HG02885 (cell line): Measurements from ENCODE around the gene S100A14.

Experiments used
- ATAC-seq: cut with Tn5 transposase; IDR thresholded peaks from one replicate; pipeline ENCODE4 v1.9.1; 2021; ENCODE audit warnings: mild to moderate bottlenecking; ENCODE audit not compliant: unreplicated experiment, poor library complexity

Gene S100A14

DNA sequence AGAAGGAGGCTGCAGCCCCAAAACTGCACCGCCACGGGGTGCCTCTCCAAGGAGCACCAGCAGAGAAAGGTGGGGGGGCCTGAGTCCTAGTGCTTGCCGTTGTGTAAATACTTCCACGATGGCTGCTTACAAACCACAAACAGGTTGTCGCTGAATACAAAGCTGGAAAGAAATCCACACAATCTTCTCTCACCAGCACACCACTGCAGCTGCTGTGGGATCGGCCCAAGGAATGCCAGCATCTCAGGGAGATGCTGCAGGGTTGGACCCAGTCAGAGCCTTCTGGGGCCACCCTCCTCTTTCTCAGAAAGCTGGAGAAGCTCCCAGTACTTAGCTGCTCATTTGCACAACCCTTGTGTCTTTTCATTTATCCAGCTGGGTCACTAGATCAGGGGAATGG is 3.0 kb upstream of the S100A14 start:
- ATAC-seq, result no peak

DNA sequence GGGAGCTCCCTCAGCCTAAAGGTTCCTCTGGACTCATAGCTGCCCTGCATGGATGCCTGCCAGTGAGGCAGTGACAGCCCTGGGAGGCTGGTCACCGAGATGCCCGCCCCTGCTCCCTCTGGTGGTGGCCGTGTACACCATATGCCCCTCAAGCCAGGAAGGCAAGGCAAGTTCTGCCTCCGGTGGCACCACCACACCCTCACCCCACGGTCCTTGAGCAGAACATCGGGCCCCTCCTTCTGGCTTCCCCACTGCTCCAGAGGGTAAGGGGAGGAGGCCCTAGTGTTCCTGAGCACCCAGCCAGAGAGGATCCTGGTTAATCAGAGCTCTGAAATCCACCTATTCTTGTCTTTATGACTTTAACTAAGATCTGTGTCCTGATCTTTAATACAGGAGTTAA is 1.5 kb upstream of the S100A14 start:
- peak; percentile 52 for ATAC-seq

- no peak for ATAC-seq
Observed at GRCh38 chr1:153616917-153617311, 789 bp upstream of the S100A14 start.

DNA sequence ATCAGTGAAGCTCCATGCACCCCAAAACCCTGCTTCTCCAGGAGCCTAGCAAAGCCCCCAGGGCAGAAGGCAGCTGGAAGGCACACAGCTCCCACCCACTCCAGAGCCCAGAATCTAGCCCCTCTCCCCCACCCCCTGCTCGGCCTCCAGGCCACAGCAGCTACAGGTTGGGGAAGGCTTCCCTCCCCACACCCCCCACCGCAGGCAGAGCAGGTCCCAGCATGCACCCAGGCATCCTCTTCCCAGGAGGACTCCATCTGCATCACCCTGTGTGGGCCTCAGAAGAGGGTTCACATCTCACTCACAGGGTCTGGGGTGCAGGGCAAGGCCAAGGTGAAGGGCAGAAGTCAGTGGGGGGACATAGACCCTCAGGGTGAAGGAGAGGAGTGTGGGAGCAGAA is 719 bp downstream of the S100A14 start:
- ATAC-seq, result no peak

- no peak for ATAC-seq
Observed at GRCh38 chr1:153614906-153615305, 1.2 kb downstream of the S100A14 start.

- no peak for ATAC-seq
Observed at GRCh38 chr1:153614189-153614900, 1.8 kb downstream of the S100A14 start.

GRCh38 chr1:153613406-153613805 is 2.7 kb downstream of the S100A14 start:
- ATAC-seq, result no peak

GRCh38 chr1:153612755-153613331 is 3.3 kb downstream of the S100A14 start, which contains the start of gene S100A16:
Gene S100A16 (minus strand): TSS chr1:153613137. CDS start chr1:153608151, 4,986 bp downstream.
- no peak for ATAC-seq

- no peak for ATAC-seq
Observed at GRCh38 chr1:153612111-153612754, 3.9 kb downstream of the S100A14 start.

- no peak for ATAC-seq
Observed at GRCh38 chr1:153611356-153611755, 4.8 kb downstream of the S100A14 start.

- no peak for ATAC-seq
Observed at GRCh38 chr1:153610811-153611301, 5.3 kb downstream of the S100A14 start.

- no peak for ATAC-seq
Observed at GRCh38 chr1:153610334-153610733, 5.8 kb downstream of the S100A14 start.

DNA sequence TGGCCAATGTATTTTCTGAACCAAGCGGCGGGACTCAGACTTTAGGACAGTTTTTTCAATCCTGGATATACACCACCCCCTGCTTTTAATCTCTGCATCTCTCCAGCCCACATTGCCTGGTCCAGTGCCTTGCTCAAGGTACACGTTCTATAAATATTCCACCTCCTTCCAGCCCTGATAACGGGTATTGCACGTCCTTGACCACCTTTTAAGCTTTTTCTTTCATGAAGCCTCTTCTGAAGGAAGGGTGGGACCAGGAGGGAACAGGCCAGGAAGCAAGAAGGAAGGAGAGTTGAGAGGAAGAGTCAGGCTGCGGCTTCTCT is 6.6 kb downstream of the S100A14 start:
- no peak for ATAC-seq

DNA sequence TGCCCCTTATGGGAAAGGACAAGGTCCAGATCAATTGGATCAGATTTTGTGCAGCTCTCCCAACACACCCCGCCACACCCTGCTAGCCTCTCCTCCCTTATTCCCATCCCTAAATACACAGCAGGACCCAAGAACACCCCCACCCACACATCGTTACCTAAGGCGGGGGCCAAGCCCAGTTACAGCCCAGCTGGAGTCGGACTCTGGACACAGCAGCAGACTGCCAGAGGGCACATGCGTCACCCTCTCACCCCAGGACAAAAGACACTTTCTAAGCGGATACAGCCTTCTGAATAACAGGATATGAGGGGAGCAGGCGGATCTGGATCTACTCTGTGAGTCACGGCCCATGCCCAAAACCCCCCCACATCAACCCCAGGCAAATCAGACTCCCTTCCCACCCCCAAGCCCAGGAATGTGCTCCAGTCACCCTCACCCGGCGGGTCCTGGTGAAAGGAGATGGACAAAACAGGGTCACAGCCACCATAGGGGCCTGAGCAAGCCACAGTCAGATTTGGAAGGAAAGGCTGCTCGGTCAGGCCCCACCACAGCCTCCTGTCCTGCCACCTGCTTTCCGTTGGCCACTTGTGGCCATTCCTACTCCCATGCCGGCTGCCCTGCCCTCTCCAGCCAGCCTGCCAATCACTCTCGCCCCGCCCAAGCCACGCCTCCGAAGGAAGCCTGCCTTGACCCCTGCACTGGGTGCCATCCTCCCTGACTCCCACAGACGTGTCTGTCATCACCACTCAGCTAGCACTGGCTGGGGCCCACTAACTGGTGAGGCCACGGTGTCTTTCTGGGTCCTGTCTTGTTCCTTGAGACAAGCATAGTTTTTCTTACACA is 7.2 kb downstream of the S100A14 start:
- ATAC-seq, result no peak

GRCh38 chr1:153608089-153608682 is 7.9 kb downstream of the S100A14 start:
- no peak for ATAC-seq

- no peak for ATAC-seq
Observed at GRCh38 chr1:153607381-153607780, 8.7 kb downstream of the S100A14 start.

GRCh38 chr1:153606194-153606593 is 9.9 kb downstream of the S100A14 start:
- no peak for ATAC-seq

DNA sequence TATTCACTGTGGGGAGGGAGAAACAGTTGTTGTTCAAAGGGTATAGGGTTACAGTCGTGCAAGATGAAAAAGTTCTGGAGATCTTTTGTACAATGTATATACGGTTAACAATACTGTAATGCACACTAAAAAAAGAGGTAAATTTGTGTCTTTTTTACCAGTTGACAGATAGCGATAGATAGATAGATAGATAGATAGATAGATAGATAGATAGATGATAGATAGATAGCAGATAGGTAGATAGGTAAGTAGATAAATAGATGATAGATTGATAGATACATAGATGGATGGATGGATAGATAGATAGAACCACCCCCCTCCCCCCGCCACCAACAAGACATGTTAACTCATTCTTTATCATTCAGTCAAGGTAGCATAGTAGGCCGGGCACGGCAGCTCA is 13.4 kb downstream of the S100A14 start:
- ATAC-seq, result no peak

GRCh38 chr1:153599847-153600246 is 16.3 kb downstream of the S100A14 start:
- no peak for ATAC-seq
